ENCODE results near the gene BMP8B. TPM values are rescaled to one million over a fixed set of nuclear protein-coding genes. Genes with fewer than 3 reads are reported as not detected.

BMP8B gene
- total RNA-seq, 1 donor from 2014 or later: 0.41 TPM

- DNase-seq (ENCODE audit: missing footprints) (no peak), ATAC-seq (peak; percentile 16)
- intact Hi-C loops (cut with DNase I): no loop called here
These were observed 77.3 kb downstream of the BMP8B start for GRCh38 chr1:39711104-39711965.

- no peak for ATAC-seq
- intact Hi-C loops (cut with DNase I): no loop called here
These were observed 81.2 kb downstream of the BMP8B start for GRCh38 chr1:39707506-39707905.

More at GRCh38 chr1:39707506-39707905, 81.2 kb downstream of the BMP8B start:
- DNase-seq (ENCODE audit: missing footprints): no peak

Other genes with a start within 250 kb of the BMP8B start
- gene PABPC4, start 212.1 kb downstream of the BMP8B start, total RNA-seq: 196 TPM
- gene HEYL, start 149.2 kb downstream of the BMP8B start, total RNA-seq: 19.8 TPM
- 31.3 TPM for gene NT5C1A, start 116.8 kb downstream of the BMP8B start, total RNA-seq
- 2.5 TPM for gene HPCAL4, start 97.4 kb downstream of the BMP8B start, total RNA-seq
- 27.9 TPM for gene PPIE, start 50.0 kb downstream of the BMP8B start, total RNA-seq
- gene OXCT2, start 17.5 kb downstream of the BMP8B start, total RNA-seq: 1.3 TPM
- gene TRIT1, start 94.6 kb upstream of the BMP8B start, total RNA-seq: 18.0 TPM
- 1.1 TPM for gene MYCL, start 113.1 kb upstream of the BMP8B start, total RNA-seq
- 0.65 TPM for gene MFSD2A, start 166.3 kb upstream of the BMP8B start, total RNA-seq